Measurements from ENCODE around the gene CIB2. TPM values are rescaled to one million over a fixed set of nuclear protein-coding genes. Genes with fewer than 3 reads are reported as not detected.

The CIB2 gene
- total and polyA plus RNA-seq, 3 donors from 2014 or later: 24.9 to 43.6 (median 34.3) TPM

DNA sequence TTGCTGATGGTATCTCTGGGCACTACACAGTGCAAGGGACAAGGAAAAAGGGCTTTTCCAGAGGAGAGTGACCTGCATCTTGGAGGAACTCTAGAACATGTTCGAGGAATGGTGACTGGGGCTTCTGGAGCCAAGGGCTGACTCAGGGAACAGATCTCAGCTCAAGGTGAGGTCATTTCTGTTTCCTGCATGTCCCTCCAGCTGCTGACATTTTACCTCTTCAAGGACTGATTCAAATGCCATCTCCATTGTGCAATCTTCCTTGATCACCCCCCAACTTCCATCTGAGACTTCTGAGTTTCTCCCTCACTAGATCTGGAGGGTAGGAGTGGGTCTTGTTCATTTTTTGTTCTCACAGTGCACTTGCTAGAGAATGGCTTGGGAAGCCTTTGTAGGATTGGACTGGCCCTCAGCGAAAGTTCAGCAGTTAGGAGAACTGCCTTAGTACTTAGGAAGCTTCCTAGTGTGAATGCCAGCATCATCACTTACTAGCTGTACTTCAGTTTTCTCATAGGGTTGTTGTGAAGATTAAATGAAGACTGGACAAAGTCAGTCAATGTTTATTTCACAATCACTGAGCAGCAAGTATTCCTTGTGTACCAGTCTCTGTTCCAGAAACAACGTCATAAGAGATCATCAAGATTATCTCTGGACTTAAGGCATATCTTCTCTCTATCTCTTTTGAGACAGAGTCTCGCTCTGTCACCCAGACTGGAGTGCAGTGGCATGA is 15.3 kb upstream of the CIB2 start:
- 91 to 92% methylated on average over 4 of the region's 4 CpGs for WGBS, 2 donors
- Histone ChIP-seq H3K9me3 (no peaks in the 10 kb centered on the region), H3K4me3 (no peak overlapping the region), H3K4me1 (peaks cover 8% of the 10 kb centered on the region), H3K27me3 (no peaks in the 10 kb centered on the region), H3K27ac (no peak overlapping the region), H3K36me3 (ENCODE audit: low read depth, missing control alignments) (no peaks in the 10 kb centered on the region)
- no peak for DNase-seq
- intact Hi-C loops (cut with DNase I; ENCODE audit: low total_unique reads): no loop called here
- TF ChIP-seq, protein P1, sequence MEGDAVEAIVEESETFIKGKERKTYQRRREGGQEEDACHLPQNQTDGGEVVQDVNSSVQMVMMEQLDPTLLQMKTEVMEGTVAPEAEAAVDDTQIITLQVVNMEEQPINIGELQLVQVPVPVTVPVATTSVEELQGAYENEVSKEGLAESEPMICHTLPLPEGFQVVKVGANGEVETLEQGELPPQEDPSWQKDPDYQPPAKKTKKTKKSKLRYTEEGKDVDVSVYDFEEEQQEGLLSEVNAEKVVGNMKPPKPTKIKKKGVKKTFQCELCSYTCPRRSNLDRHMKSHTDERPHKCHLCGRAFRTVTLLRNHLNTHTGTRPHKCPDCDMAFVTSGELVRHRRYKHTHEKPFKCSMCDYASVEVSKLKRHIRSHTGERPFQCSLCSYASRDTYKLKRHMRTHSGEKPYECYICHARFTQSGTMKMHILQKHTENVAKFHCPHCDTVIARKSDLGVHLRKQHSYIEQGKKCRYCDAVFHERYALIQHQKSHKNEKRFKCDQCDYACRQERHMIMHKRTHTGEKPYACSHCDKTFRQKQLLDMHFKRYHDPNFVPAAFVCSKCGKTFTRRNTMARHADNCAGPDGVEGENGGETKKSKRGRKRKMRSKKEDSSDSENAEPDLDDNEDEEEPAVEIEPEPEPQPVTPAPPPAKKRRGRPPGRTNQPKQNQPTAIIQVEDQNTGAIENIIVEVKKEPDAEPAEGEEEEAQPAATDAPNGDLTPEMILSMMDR (IDR thresholded peaks at IDR 0.05): no peak
- TF ChIP-seq POLR2A (IDR thresholded peaks at IDR 0.05): no peak

DNA sequence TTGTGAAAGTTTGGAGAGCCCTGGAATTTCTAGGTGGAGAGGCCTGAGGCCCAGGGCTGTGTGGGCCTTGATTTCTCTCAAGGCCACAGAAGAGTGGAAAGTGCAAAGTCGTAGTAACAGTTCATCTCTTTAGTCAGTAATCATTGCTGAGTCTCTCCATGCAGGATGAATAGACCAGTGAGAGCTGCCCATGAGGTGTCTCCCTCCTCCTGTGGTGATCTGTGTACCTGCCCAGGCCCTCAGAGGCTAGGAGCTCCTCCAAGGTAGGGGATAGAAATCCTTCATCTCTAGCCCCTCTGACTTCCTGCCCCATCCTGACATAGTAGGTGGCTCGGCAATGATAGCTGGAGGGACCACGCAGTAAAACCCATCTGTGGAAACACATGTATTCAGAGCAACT is 11.1 kb upstream of the CIB2 start:
- intact Hi-C loops (cut with DNase I; ENCODE audit: low total_unique reads): no loop called here
- Histone ChIP-seq H3K27ac (no peak overlapping the region), H3K4me1 (no peaks in the 10 kb centered on the region), H3K4me3 (no peak overlapping the region), H3K36me3 (ENCODE audit: low read depth, missing control alignments) (no peaks in the 10 kb centered on the region), H3K27me3 (no peaks in the 10 kb centered on the region), H3K9me3 (no peaks in the 10 kb centered on the region)
- 86 to 91% methylated on average over 3 of the region's 3 CpGs for WGBS, 2 donors
- TF ChIP-seq, protein P1 (IDR thresholded peaks at IDR 0.05): no peak
- no peak for TF ChIP-seq POLR2A (IDR thresholded peaks at IDR 0.05)
- DNase-seq: no peak

DNA sequence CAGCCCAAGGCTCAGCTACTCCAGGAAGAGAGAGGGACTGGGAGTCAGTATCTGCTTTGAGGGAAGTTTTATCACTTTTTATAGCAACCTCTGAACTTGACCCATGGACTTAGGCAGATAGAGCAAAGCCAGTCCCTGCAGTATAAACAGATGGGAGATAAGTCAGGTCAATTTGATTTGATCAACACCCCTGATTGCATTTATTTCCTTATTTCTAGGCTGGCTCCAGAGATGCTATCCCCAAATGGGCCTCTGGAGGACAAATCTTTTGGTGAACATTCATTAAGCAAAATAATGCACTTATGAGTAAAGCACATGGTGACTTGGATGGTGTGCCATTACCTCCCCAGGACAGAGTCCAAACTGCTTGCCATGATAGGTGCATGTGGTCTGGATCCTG is 9.0 kb upstream of the CIB2 start:
- Histone ChIP-seq H3K27ac (no peak overlapping the region), H3K9me3 (no peaks in the 10 kb centered on the region), H3K36me3 (ENCODE audit: low read depth, missing control alignments) (no peaks in the 10 kb centered on the region), H3K4me1 (no peaks in the 10 kb centered on the region), H3K4me3 (no peak overlapping the region), H3K27me3 (no peaks in the 10 kb centered on the region)
- DNase-seq: no peak
- TF ChIP-seq, protein P1 (IDR thresholded peaks at IDR 0.05): no peak
- TF ChIP-seq POLR2A (IDR thresholded peaks at IDR 0.05): no peak
- intact Hi-C loops (cut with DNase I; ENCODE audit: low total_unique reads): no loop called here

DNA sequence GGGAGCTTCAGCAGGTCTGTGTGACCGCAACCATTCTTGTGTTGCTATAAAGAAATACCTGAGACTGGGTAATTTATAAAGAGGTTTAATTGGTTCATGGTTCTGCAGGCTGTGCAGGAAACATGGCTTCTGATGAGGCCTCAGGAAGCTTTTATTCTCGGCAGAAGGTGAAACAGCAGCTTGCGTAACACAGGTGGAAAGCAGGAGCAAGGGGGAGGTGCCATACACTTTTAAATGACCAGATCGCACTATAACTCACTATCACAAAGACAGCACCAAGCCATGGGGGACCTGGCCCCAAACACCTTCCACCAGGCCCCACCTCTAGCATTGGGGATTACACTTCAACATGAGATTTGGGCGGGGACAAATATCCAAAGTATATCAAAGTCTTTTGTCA is 8.3 kb upstream of the CIB2 start:
- no peaks in the 10 kb centered on the region for H3K9me3 ChIP-seq
- 95 to 98% methylated on average over 5 of the region's 5 CpGs for WGBS, 2 donors
- intact Hi-C loops (cut with DNase I; ENCODE audit: low total_unique reads): no loop called here
- TF ChIP-seq, protein P1 (IDR thresholded peaks at IDR 0.05): no peak
- TF ChIP-seq POLR2A (IDR thresholded peaks at IDR 0.05): no peak
- H3K36me3 ChIP-seq (ENCODE audit: low read depth, missing control alignments): no peaks in the 10 kb centered on the region
- no peak for DNase-seq
- no peaks in the 10 kb centered on the region for H3K27me3 ChIP-seq
- no peak overlapping the region for H3K27ac ChIP-seq
- no peaks in the 10 kb centered on the region for H3K4me1 ChIP-seq
- no peak overlapping the region for H3K4me3 ChIP-seq

DNA sequence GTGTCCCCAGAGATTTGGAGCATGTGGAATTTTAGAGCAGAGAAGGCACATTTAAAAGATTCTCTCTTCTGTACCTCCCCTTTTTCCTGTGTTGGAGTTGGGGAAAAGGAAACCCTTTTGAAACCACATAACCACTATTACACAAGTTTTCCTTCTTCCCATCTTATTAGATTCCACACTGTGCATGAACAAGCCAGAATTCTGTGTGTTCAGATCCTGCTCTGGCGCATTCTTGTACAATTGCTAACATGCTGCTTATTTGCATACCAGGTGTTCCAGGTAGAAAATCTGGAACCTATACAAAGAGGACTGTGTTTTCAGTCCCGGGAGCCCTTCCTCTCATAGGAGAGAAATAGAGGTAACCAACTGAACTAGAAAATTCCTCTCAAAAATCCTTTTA is 2.6 kb upstream of the CIB2 start:
- H3K27ac ChIP-seq: no peak overlapping the region
- no peak for DNase-seq
- H3K4me3 ChIP-seq: no peak overlapping the region
- 96 to 100% methylated on average over 2 of the region's 2 CpGs for WGBS, 2 donors
- H3K27me3 ChIP-seq: no peaks in the 10 kb centered on the region
- no peaks in the 10 kb centered on the region for H3K36me3 ChIP-seq (ENCODE audit: low read depth, missing control alignments)
- intact Hi-C loops (cut with DNase I; ENCODE audit: low total_unique reads): no loop called here
- no peaks in the 10 kb centered on the region for H3K9me3 ChIP-seq
- TF ChIP-seq, protein P1 (IDR thresholded peaks at IDR 0.05): no peak
- H3K4me1 ChIP-seq: peaks cover 10% of the 10 kb centered on the region
